ENCODE measurements around the gene OR2A7. TPM values are rescaled to one million over a fixed set of nuclear protein-coding genes. Genes with fewer than 3 reads are reported as not detected.
"Not testable (repeated sequence)": the region's sequence is repeated elsewhere in the genome, so short reads cannot be mapped to it uniquely, and the experiment has no call there.

OR2A7 gene
- total and polyA plus RNA-seq, 12 donors, result 0.36 to 3.2 (median 0.61) TPM; not detected in 2

DNA sequence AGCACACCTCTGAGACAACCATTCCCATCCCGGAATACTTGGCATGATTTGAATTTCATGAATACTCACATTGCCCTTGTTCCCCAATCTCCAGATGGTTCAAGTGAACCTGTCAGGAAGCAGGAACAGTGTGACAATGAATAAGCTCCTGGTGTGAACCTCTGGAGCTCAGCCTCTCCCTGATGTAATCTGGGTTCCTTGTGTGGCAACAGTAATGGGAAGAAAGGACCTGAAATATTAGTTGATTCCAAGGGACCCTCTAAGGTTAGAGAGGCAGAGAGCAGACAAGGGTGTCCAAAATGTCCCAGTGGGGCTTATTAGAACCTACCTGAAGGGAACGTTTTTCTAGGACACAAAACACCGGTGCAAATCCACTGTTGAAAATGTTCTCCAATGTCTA lies 8.5 kb downstream of the OR2A7 start:
- no peak overlapping the region for H3K4me3 ChIP-seq
- H3K9me3 ChIP-seq (replicated peaks in 1 of 3), result no peaks in the 10 kb centered on the region
- WGBS, 4 donors, result 65 to 81% (median 73%) methylated on average over 3 of the region's 3 CpGs
- DNase-seq, result no peak
- intact Hi-C loops (cut with DNase I), result no loop called here
- H3K27me3 ChIP-seq, result no peaks in the 10 kb centered on the region
- H3K4me1 ChIP-seq (replicated peaks in 1 of 2), result no peaks in the 10 kb centered on the region
- H3K36me3 ChIP-seq (replicated peaks in 1 of 2), result no peaks in the 10 kb centered on the region
- TF ChIP-seq, protein P1, sequence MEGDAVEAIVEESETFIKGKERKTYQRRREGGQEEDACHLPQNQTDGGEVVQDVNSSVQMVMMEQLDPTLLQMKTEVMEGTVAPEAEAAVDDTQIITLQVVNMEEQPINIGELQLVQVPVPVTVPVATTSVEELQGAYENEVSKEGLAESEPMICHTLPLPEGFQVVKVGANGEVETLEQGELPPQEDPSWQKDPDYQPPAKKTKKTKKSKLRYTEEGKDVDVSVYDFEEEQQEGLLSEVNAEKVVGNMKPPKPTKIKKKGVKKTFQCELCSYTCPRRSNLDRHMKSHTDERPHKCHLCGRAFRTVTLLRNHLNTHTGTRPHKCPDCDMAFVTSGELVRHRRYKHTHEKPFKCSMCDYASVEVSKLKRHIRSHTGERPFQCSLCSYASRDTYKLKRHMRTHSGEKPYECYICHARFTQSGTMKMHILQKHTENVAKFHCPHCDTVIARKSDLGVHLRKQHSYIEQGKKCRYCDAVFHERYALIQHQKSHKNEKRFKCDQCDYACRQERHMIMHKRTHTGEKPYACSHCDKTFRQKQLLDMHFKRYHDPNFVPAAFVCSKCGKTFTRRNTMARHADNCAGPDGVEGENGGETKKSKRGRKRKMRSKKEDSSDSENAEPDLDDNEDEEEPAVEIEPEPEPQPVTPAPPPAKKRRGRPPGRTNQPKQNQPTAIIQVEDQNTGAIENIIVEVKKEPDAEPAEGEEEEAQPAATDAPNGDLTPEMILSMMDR (IDR thresholded peaks at IDR 0.05), result no peak
- TF ChIP-seq POLR2A (IDR thresholded peaks at IDR 0.05), result no peak
- H3K27ac ChIP-seq, result no peak overlapping the region

DNA sequence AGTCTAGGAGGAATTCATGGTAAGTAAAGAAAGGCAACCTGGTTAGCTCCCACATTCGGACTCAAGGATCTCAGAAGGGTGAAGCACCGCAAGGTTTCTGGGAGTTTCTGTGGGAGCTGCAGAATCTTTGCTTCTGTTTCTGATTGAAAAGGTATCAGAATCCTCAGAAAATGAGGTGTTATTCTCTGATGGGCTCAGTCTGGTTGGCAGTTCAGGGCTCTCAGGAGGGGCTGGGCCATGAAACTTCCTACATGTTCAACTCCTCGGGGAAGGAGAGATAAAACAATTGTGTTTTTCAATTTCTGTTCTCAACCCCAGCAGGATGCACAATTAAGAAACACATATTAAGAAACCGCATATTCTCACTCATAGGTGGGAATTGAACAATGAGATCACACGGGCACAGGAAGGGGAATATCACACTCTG lies 9.1 kb downstream of the OR2A7 start:
- no peak overlapping the region for H3K27ac ChIP-seq
- intact Hi-C loops (cut with DNase I), result no loop called here
- H3K4me1 ChIP-seq (replicated peaks in 1 of 2), result no peaks in the 10 kb centered on the region
- no peaks in the 10 kb centered on the region for H3K36me3 ChIP-seq (replicated peaks in 1 of 2)
- DNase-seq, result no peak
- no peak overlapping the region for H3K4me3 ChIP-seq
- WGBS, 4 donors, result 69 to 75% (median 71%) methylated on average over 5 of the region's 5 CpGs
- TF ChIP-seq POLR2A (IDR thresholded peaks at IDR 0.05), result no peak
- TF ChIP-seq, protein P1 (IDR thresholded peaks at IDR 0.05), result no peak
- no peaks in the 10 kb centered on the region for H3K9me3 ChIP-seq (replicated peaks in 1 of 3)
- H3K27me3 ChIP-seq, result no peaks in the 10 kb centered on the region

- DNase-seq; H3K9me3 ChIP-seq (replicated peaks in 1 of 3); intact Hi-C loops (cut with DNase I); H3K27me3 ChIP-seq; H3K4me3 ChIP-seq; H3K27ac ChIP-seq; H3K36me3 ChIP-seq (replicated peaks in 1 of 2); H3K4me1 ChIP-seq (replicated peaks in 1 of 2): not testable (repeated sequence)
- WGBS, 4 donors, result no CpG with 5 or more reads among the region's 4 CpGs
Measured at GRCh38 chr7:144252307-144252706, 12.3 kb downstream of the OR2A7 start.

DNA sequence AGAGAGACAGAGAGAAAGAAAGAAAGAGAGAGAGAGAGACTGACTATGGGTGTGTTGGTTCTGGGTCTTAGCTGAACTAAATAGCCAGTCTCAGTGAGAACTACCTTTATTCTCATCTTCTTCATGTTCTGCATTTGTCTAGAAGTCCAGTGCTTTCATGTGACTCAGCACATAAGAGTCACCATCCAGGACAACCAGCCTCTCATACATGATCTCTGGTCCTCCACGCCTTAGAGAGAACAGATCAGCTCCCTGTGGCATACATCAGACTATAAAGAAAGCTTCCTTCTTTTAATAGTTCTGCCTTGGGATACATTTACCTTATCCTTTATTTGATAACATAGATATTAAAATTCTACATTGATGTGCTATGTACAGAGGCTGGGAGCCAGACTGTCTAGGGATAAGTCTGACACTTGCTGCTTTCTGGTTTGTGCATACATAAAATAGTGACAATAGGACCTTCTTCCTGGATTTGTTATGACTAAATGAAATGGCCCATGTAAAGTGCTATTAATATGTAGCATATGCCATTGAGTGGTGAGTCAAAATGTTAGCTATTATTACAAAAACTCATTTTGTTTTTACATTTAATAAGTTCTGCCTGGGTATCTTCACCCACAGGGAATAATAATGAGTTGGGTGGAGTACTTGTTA lies 16.8 kb downstream of the OR2A7 start:
- H3K27ac ChIP-seq; H3K9me3 ChIP-seq (replicated peaks in 1 of 3); H3K4me1 ChIP-seq (replicated peaks in 1 of 2); H3K4me3 ChIP-seq; H3K27me3 ChIP-seq; H3K36me3 ChIP-seq (replicated peaks in 1 of 2); intact Hi-C loops (cut with DNase I); DNase-seq: not testable (repeated sequence)
- WGBS, 4 donors, result no CpG with 5 or more reads among the region's 1 CpG

GRCh38 chr7:144246967-144247366 lies 17.6 kb downstream of the OR2A7 start:
- DNase-seq; H3K27me3 ChIP-seq; H3K36me3 ChIP-seq (replicated peaks in 1 of 2); H3K4me3 ChIP-seq; H3K27ac ChIP-seq; H3K9me3 ChIP-seq (replicated peaks in 1 of 3); intact Hi-C loops (cut with DNase I); H3K4me1 ChIP-seq (replicated peaks in 1 of 2): not testable (repeated sequence)
- no CpG with 5 or more reads among the region's 5 CpGs for WGBS, 4 donors

- no CpG with 5 or more reads among the region's 2 CpGs for WGBS, 4 donors
- intact Hi-C loops (cut with DNase I), result not testable (repeated sequence)
Measured at GRCh38 chr7:144245372-144245771, 19.2 kb downstream of the OR2A7 start.

DNA sequence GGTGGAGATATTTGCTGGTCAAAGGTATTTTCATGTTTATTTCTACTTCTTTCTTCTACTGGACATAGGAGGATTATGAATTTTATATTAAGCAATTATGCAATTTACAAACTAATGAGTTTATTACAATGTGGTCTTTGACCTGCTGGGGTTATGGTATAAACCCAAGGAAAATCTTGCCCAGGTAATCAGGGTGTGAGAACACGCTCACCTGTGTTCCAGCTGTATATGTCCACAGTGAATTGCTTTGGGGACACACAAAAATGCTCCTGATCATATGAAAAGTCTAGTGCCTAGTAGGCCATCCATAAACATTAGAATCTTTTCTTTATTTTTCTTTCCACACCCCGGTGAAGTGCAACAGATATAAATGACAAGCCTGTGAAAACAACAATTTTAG lies 25.2 kb downstream of the OR2A7 start, which contains the start of gene OR2A42:
Gene OR2A42, minus strand, starts transcription at position 241 of the 400 bp plus-strand sequence. CDS start 6,762 bp downstream, outside the sequence.
- H3K4me1 ChIP-seq (replicated peaks in 1 of 2); intact Hi-C loops (cut with DNase I); H3K9me3 ChIP-seq (replicated peaks in 1 of 3); H3K4me3 ChIP-seq; DNase-seq; H3K27me3 ChIP-seq; H3K27ac ChIP-seq; H3K36me3 ChIP-seq (replicated peaks in 1 of 2): not testable (repeated sequence)
- 90 to 100% (median 93%) methylated on average over 1 of the region's 2 CpGs for WGBS, 4 donors

More at GRCh38 chr7:144245372-144245771, 19.2 kb downstream of the OR2A7 start:
- H3K36me3 ChIP-seq (replicated peaks in 1 of 2); H3K27ac ChIP-seq; H3K27me3 ChIP-seq; H3K4me3 ChIP-seq; H3K9me3 ChIP-seq (replicated peaks in 1 of 3); H3K4me1 ChIP-seq (replicated peaks in 1 of 2); DNase-seq: not testable (repeated sequence)

DNA sequence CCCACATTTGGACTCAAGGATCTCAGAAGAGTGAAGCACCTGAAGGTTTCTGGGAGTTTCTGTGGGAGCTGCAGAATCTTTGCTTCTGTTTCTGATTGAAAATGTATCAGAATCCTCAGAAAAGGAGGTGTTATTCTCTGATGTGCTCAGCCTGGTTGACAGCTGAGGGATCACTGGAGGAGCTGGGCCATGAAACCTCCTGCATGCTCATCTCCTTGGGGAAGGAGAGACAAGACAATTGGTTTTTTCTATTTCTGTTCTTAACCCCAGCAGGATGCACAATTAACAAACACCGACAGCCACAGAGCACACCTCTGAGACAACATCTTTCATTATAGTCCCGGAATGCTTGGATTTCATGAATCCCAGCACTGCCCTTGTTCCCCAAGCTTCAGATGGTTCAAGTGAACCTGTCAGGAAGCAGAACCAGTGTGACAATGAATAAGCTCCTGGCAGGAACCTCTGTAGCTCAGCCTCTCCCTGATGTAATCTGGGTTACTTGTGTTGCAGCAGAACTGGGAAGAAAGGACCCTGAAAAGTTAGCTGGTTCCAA lies 26.0 kb downstream of the OR2A7 start:
- H3K9me3 ChIP-seq (replicated peaks in 1 of 3); H3K36me3 ChIP-seq (replicated peaks in 1 of 2); H3K27ac ChIP-seq; DNase-seq; H3K4me1 ChIP-seq (replicated peaks in 1 of 2); H3K27me3 ChIP-seq; H3K4me3 ChIP-seq; intact Hi-C loops (cut with DNase I): not testable (repeated sequence)
- WGBS, 4 donors, result 80 to 100% (median 93%) methylated on average over 1 to 2 of the region's 2 CpGs

- H3K27me3 ChIP-seq; DNase-seq; H3K36me3 ChIP-seq (replicated peaks in 1 of 2); intact Hi-C loops (cut with DNase I); H3K4me3 ChIP-seq; H3K9me3 ChIP-seq (replicated peaks in 1 of 3); H3K4me1 ChIP-seq (replicated peaks in 1 of 2); H3K27ac ChIP-seq: not testable (repeated sequence)
- WGBS, 4 donors, result 55 to 81% (median 62%) methylated on average over 1 of the region's 1 CpG
Measured at GRCh38 chr7:144233039-144233438, 31.6 kb downstream of the OR2A7 start.

Data from adrenal gland (tissue), 12 donors.